ENCODE measurements around the gene BNIP2. TPM values are rescaled to one million over a fixed set of nuclear protein-coding genes. Genes with fewer than 3 reads are reported as not detected.

BNIP2 gene
- total and polyA plus RNA-seq, 2 of the 13 experiments (the other 11 are each of a cell fraction or from before 2014, with no cell fraction given), result 17.4 to 57.6 TPM

- TF ChIP-seq ZUFSP (CRISPR knock-in tag; IDR thresholded peaks at IDR 0.05; ENCODE audit: borderline replicate concordance) (no peak), NCOA5 (CRISPR knock-in tag; IDR thresholded peaks at IDR 0.05) (no peak), FOXK2 (IDR thresholded peaks at IDR 0.05) (no peak), ZNF503 (CRISPR knock-in tag; IDR thresholded peaks at IDR 0.05) (no peak), ZNF589 (CRISPR knock-in tag; conservative IDR thresholded peaks at IDR 0.05) (no peak), ZNF607 (CRISPR knock-in tag; IDR thresholded peaks at IDR 0.05; ENCODE audit: borderline replicate concordance) (no peak), ZNF296 (CRISPR knock-in tag; conservative IDR thresholded peaks at IDR 0.05) (no peak)
Measured at GRCh38 chr15:59696332-59696731, 7.2 kb upstream of the BNIP2 start (continued).

- intact Hi-C loops (cut with micrococcal nuclease; ENCODE audit: unreplicated experiment), result no loop called here
- FAIRE-seq, result no peak
- TF ChIP-seq MLX (CRISPR knock-in tag; IDR thresholded peaks at IDR 0.05) (no peak), NAIF1 (CRISPR knock-in tag; IDR thresholded peaks at IDR 0.05; ENCODE audit: borderline replicate concordance) (no peak), TRIM22 (IDR thresholded peaks at IDR 0.05) (no peak), PRDM4 (CRISPR knock-in tag; IDR thresholded peaks at IDR 0.05; ENCODE audit: borderline replicate concordance) (no peak), SOX6 (IDR thresholded peaks at IDR 0.05) (no peak), SOX6 (CRISPR knock-in tag; IDR thresholded peaks at IDR 0.05) (no peak), ZNF724P (CRISPR knock-in tag; IDR thresholded peaks at IDR 0.05; ENCODE audit: borderline replicate concordance) (no peak), PCBP1 (IDR thresholded peaks at IDR 0.05; ENCODE audit: borderline replicate concordance, low read depth, low read length) (no peak), POLR2G (IDR thresholded peaks at IDR 0.05; ENCODE audit: low read depth, low read length) (no peak), DNMT1 (CRISPR knock-in tag; IDR thresholded peaks at IDR 0.05) (no peak)
Measured at GRCh38 chr15:59694779-59695178, 5.7 kb upstream of the BNIP2 start.

More at GRCh38 chr15:59694779-59695178, 5.7 kb upstream of the BNIP2 start:
- BruUV-seq (replicated peaks), result no TSS peak
- ChIA-PET CTCF (ENCODE audit: low intra/inter-chr PET ratio, low total read pairs) (no interaction called here), POLR2A (no interaction called here)
- no peak overlapping the region for H3K4me3 ChIP-seq (replicated peaks in 1 of 3; ENCODE audit: insufficient read depth in 1 of 3, low read depth in 2 of 3, low read length in 3 of 3)
- no peaks in the 10 kb centered on the region for H3K79me2 ChIP-seq (ENCODE audit: insufficient read depth, low read length)
- H3K9me3 ChIP-seq (ENCODE audit: low read length), result no peaks in the 10 kb centered on the region
- no peaks in the 10 kb centered on the region for H4K20me1 ChIP-seq (ENCODE audit: insufficient read depth, low read length)
- H3K36me3 ChIP-seq (replicated peaks in 1 of 2; ENCODE audit: control insufficient read depth in 1 of 2, insufficient read depth in 2 of 2, low read length in 2 of 2), result no peaks in the 10 kb centered on the region
- in situ Hi-C loops (cut with HindIII; ENCODE audit: extremely low pct_ligation_motif_present, low pct_unique_long_range_greater_than_20kb), result loop anchor here (25.0 kb wide), 1 partner anchor 768 kb away; no protein-coding TSS in a partner anchor
- H3K27ac ChIP-seq (ENCODE audit: extremely low read length, insufficient read depth, low read length), result no peak overlapping the region
- H3K27me3 ChIP-seq (ENCODE audit: control insufficient read depth in 1 of 2, insufficient read depth in 2 of 2, low read length in 2 of 2), result no peaks in the 10 kb centered on the region; a peak in 2 of 5 replicates
- peaks cover 22% of the 10 kb centered on the region; the same call in 1 of the 2 replicates for H3K4me1 ChIP-seq (ENCODE audit: insufficient read depth, low read length)
- H3K4me2 ChIP-seq (ENCODE audit: low read depth, low read length), result no peak overlapping the region
- H3K9ac ChIP-seq (ENCODE audit: insufficient read depth, low read depth, low read length), result no peak overlapping the region
- ATAC-seq, result no peak
- DNase-seq (ENCODE audit: low spot score), result no peak
- WGBS (ENCODE audit: low lambda C conversion rate), result 0% methylated on average over 1 of the region's 1 CpG
- H2AFZ ChIP-seq (ENCODE audit: low read length), result no peak overlapping the region
